GM19328 (cell line): ENCODE measurements around the gene DDX17.

Experiments used
- ATAC-seq: cut with Tn5 transposase; IDR thresholded peaks from one replicate; pipeline ENCODE4 v1.9.1; 2021; ENCODE audit warnings: mild to moderate bottlenecking, moderate library complexity; ENCODE audit not compliant: unreplicated experiment

Gene DDX17

GRCh38 chr22:38506118-38506962 is at the start of gene DDX17:
TSS of gene DDX17 (minus strand) at chr22:38506311.
- peak; percentile 75 for ATAC-seq

GRCh38 chr22:38554281-38554680 is 48.2 kb upstream of the DDX17 start:
- ATAC-seq = no peak

DNA sequence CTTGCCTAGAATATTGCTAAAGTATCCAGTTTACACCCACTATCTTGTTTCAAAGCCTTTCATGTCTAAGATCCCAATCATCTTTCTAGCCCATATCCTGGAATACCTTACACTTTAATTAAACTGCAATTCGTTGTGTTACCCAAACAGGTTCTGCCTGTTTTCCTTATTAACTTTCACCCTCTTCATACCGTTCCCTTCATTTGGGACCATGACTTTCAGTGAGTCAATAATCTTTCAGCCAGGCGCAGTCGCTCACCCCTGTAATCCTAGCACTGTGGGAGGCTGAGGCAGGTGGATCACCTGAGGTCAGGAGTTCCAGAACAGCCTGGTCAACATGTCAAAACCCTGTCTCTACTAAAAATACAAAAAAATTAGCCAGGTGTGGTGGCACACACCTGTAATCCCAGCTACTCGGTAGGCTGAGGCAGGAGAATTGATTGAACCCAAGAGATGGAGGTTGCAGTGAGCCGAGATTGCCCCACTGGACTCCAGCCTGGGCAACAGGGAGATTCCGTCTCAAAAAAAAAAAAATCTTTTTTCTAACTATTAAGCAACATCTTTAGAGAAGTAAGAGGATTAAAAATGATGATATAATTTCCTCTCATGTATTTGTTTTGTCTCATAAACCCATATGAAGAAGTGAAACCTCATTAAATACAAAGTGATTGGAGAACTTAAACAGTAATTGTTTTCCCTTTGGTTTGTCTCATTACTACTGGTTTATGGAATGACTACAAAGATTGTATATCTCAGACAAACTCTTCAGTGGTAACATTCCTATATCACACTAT is 43.2 kb upstream of the DDX17 start:
- ATAC-seq = no peak

GRCh38 chr22:38540701-38541100 is 34.6 kb upstream of the DDX17 start:
- no peak for ATAC-seq

- ATAC-seq = no peak
Observed at GRCh38 chr22:38531251-38531938, 25.3 kb upstream of the DDX17 start.

DNA sequence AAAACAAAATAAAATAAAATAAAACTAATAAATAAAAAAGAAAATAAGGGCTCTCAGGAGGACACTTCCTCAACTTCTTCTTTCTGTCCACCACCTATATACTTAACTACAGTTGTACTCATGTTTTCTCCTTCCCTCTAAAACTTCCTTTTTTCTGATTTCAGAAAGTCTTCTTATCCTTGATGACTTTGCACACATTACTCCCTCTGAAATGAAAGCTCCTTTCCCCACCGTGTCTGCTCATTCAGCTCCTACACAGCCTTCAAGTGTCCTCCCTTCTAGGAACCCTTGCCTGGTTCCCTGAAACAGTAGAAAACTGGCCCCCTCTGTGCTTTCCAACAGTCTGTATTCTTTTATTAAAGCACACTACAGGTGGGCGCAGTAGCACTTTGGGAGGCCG is 18.3 kb upstream of the DDX17 start:
- no peak for ATAC-seq

GRCh38 chr22:38523479-38523878 is 17.4 kb upstream of the DDX17 start:
- ATAC-seq = no peak

DNA sequence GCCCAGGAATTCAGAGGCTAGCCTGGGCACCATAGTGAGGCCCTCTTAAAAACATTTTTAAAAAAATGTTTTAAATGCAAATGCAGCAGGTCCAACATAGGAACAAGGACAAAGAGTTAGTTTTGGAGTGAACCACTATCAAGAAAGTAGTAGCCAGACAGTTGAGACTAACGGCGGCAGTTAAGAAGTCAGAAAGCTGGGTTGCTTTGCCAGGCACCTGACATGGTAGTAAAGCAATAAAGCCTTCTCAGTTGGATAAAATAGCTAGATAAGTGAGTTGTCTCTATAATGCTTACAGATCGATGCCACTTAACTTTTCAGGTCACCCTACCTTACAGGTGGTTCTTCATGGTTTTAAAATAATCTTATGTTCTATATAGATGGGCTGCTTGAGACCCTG is 16.9 kb upstream of the DDX17 start:
- no peak for ATAC-seq

DNA sequence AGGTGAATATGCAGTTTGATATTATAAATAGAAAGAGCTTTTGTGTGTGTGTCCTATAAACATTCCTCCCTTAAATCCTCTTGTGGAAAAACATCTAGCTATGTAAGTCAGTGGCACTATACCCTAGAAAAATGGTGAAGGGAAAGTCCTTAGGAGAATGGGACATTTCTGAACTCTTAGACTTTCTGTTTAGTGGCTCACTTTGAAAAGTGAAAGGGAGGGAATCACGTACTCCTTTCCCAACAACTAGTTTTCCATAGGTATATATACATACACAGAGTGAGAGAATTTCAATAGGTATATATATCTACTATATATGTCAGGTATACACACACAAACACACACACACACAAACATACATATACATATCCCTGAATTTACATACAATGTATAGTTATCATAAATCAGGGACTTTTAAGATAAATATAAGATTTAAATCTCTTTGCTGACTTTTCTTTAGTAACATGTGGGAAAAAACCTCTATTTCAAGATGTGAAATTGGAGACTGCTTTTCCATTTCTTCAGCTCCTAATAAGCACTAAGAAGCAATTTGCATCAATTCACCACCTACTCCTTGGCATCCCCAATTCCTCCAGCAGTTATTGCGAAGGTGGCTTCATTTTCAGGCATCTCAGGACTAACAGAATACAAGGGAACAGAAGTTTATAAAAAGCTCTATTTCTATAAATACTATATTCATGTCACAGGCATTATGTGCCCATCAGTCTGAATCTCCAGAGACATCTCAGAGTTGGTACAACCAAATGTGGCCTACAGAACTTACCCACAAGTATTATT is 13.5 kb upstream of the DDX17 start:
- no peak for ATAC-seq

DNA sequence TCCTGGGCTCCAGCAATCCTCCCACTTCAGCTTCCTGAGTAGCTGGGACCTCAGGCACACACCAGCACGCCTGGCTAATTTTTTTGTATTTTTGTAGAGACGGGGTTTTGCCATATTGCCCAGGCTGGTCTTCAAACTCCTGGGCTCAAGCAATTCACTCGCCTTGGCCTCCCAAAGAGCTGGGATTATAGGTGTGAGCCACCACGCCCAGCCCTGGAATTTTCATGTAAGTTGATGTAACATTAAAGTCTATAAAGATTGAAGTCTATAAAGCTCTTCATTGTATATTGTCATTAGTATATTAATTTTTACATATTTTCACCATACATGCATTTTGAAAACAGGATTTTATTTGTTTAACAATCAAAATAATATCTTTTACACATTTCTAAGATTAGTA is 12.5 kb upstream of the DDX17 start:
- ATAC-seq = no peak

DNA sequence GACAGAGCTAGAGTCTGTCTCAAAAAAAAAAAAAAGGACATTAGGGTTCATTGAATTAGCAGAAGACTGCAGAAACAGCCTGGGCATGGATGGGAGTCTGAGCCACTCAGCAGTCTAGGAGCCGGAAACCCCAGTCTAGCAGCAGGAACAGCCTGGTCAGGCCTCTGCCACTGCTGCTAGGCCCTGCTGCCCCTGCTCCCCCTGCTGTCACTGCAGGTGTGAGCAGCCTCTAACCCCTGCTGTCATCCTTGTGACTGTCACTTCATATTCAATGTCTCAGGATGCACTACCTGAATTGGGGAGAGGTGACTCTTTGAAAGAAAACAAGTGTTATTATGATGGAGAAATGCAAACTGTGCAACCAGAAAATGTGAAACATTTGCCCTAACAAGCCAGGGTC is 7.0 kb upstream of the DDX17 start:
- no peak for ATAC-seq

GRCh38 chr22:38510416-38510970 is 4.4 kb upstream of the DDX17 start:
- ATAC-seq = no peak

- peak; percentile 22 for ATAC-seq
Observed at GRCh38 chr22:38505541-38506117, 482 bp downstream of the DDX17 start.

DNA sequence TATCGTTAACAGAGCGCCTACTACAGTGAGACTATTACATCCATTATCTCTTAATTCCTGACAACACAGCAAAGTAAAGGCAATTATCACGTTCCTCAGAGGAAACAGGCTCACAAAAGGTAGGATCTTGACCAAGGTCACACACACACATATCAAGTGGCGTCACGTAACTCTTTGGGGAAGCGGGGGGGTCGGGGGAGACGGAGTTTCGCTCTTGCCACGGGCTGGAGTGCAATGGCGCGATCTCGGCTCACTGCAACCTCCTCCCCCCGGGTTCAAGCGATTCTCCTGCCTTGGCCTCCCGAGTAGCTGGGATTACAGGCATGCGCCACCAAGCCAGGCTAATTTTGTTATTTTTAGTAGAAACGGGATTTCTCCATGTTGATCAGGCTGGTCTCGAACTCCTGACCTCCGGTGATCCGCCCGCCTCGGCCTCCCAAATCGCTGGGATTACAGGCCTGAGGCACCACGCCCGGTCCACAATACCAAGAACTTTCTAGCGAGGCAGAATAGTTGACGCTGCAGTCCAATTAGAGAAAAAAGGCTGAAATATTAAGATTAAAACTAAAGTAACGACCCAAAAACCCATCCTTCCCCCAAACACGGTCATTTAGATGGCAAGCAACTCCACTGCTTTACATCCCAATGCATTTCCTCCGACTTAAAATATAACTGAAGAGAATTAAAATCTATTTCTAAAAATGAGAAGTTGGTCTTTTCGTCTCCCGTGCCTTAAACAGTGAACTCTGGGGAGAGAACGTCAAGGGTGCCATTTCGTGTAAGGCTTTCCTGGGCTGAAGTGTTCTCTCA is 1.2 kb downstream of the DDX17 start:
- no peak for ATAC-seq

DNA sequence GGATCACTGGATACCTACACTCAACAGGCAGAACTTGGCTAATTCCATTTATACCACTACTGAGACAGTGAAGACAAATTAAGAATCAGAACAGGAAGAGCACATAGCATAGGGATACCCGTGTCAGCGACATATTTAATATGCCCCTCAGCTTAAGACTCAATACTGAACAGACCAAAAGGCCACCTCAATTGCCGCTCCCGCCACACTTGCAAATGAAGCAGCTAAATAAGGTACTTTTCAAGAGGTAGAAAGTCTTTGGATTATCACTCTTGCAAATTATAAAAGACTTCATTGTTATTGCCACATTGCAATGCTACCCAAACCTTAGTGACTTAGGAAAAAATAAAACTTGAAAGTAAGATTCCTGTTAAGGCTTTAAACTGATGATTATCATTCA is 3.1 kb downstream of the DDX17 start:
- no peak for ATAC-seq

DNA sequence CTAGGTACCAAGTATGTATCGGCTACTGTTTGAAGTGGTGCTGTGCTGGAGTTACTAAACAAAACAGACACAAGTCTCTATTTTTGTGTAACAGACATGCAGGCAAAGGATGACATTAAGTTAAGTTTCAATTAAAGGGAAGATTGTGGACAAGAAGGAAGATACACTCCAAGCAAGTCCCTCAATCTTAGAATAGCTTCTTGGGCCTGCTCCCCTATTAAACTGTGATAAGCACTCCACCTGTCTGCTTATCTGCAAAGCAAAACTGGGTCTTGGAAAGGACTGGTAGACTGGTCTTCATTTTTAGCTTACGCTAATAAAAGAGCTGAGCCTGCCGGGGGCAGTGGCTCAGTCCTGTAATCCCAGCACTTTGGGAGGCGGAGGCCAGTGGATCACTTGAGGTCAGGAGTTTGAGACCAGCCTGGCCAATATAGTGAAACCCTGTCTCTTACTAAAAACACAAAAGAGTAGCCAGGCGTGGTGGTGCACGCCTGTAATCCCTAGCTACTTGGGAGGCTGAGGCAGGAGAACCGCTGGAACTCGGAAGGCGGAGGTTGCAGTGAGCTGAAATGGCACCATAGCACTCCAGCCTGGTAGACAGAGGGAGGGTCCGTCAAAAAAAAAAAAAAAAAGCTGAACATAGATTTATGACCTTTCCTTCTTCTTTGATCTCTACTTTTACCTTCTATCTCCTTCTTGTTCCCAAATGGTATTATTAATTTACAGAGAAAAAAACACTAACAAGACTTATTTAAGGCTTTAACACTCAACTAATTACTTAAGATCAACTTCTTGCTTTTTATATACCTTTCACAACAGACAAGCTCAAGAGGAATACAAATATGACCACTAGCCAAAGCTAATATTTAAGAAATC is 4.1 kb downstream of the DDX17 start:
- ATAC-seq = no peak

- no peak for ATAC-seq
Observed at GRCh38 chr22:38497869-38498268, 8.2 kb downstream of the DDX17 start.

DNA sequence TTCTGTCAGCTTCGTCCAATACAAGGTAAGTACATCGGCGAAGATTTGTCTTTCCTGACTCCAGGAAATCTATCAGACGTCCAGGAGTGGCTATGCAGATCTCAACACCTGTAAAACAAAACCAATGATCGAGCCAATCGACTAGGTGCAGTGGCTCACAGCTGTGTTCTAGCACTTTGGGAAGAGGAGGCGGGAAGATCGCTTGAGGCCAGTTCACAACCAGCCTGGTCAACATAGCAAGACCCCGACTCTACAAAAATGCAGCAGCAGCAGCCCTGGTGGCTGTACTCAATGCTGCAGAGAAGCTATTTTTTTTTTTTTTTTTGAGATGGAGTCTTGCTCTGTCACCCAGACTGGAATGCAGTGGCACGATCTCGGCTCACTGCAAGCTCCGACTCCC is 11.2 kb downstream of the DDX17 start:
- no peak for ATAC-seq
